HepG2 (cell line): ENCODE data around the gene SYT7. TPM values are rescaled to one million over a fixed set of nuclear protein-coding genes. Genes with fewer than 3 reads are reported as not detected.

Experiments
- ARNTL ChIP-seq: sonication (generic); formaldehyde crosslinking; IDR thresholded peaks from 2 replicates; pipeline ENCODE4 v1.4.0; 2020; ENCODE audit warnings: mild to moderate bottlenecking, missing genetic modification reagents
- GLI4 ChIP-seq: sonication (generic); formaldehyde crosslinking; IDR thresholded peaks from 2 replicates; pipeline ENCODE4 v1.5.1; 2020; ENCODE audit warnings: missing genetic modification reagents, mild to moderate bottlenecking, moderate library complexity, borderline replicate concordance
- MEIS2 ChIP-seq: sonication (generic); formaldehyde crosslinking; IDR thresholded peaks from 2 replicates; pipeline ENCODE4 v1.9.0; 2021; ENCODE audit warnings: mild to moderate bottlenecking, missing genetic modification reagents
- PTBP1 ChIP-seq: fragments of 200-400 bp; formaldehyde crosslinking; IDR thresholded peaks from 2 replicates; pipeline ENCODE4 v1.6.1; 2018; ENCODE audit warnings: low read length, low read depth; ENCODE audit not compliant: poor library complexity, severe bottlenecking
- YEATS2 ChIP-seq: sonication (generic); formaldehyde crosslinking; IDR thresholded peaks from 2 replicates; pipeline ENCODE4 v1.4.0; 2020; ENCODE audit warnings: missing genetic modification reagents, borderline replicate concordance
- ZNF10 ChIP-seq: sonication (generic); formaldehyde crosslinking; IDR thresholded peaks from 2 replicates; pipeline ENCODE4 v1.4.0; 2020; ENCODE audit warnings: mild to moderate bottlenecking, low read depth, missing genetic modification reagents, borderline replicate concordance
- ZNF407 ChIP-seq: sonication (generic); formaldehyde crosslinking; IDR thresholded peaks from one replicate; pipeline ENCODE4 v1.5.1; 2020; ENCODE audit warnings: mild to moderate bottlenecking, missing genetic modification reagents; ENCODE audit errors: not compliant biosample characterization
- ZNF570 ChIP-seq: sonication (generic); formaldehyde crosslinking; IDR thresholded peaks from 2 replicates; pipeline ENCODE4 v1.4.0; 2020; ENCODE audit warnings: mild to moderate bottlenecking, missing genetic modification reagents, borderline replicate concordance
- polyA plus RNA-seq, 8 experiments: library from polyadenylated mRNA; depleted of rRNA in 3 of 8; stranded (reverse) in 7 of 8; unstranded in 1 of 8; fragments of >200 nt; fragmentation: Illumina TruSeq in 4 of 8; extraction: Trizol in 4 of 8; gene quantifications; 2 replicates each; pipeline versions ENCODE4 v1.2.1 to v1.2.3, GENCODE V29; 2011 to 2016; ENCODE audit warnings: low read depth in 4 of 8, missing spikeins in 1 of 8, mixed read lengths in 1 of 8; ENCODE audit not compliant: insufficient read depth in 1 of 8
- total RNA-seq, 5 experiments: library from RNA; depleted of rRNA; stranded (reverse); fragments of >200 nt; fragmentation: Illumina TruSeq; extraction: Trizol; gene quantifications; 2 replicates each; pipeline ENCODE4 v1.2.3, GENCODE V29; 2016; ENCODE audit warnings: low read depth in 1 of 5

Gene SYT7
- total and polyA plus RNA-seq, 2 of the 13 experiments (the other 11 are each of a cell fraction or from before 2014, with no cell fraction given): 1.4 to 4.4 TPM

GRCh38 chr11:61472868-61473267 lies 108.0 kb downstream of the SYT7 start (continued):
- TF ChIP-seq ZNF10 (CRISPR knock-in tag) (no peak), ZNF570 (CRISPR knock-in tag) (no peak), ARNTL (CRISPR knock-in tag) (no peak), YEATS2 (CRISPR knock-in tag) (no peak), MEIS2 (CRISPR knock-in tag) (no peak), PTBP1 (no peak), ZNF407 (CRISPR knock-in tag) (no peak), GLI4 (CRISPR knock-in tag) (no peak)
- TF ChIP-seq, all 625 proteins: peak for 0
